Erythroblast (primary cell): ENCODE measurements around the gene RNU7-1.

Experiments used
- GATA1 ChIP-seq: IDR thresholded peaks from 2 replicates; pipeline ENCODE4 v1.6.1; 2011; ENCODE audit warnings: low read depth, mild to moderate bottlenecking, control low read depth, low read length, moderate library complexity
- POLR2A ChIP-seq: IDR thresholded peaks from 2 replicates; pipeline ENCODE4 v1.6.1; 2011; ENCODE audit warnings: mild to moderate bottlenecking, low read length

- TF ChIP-seq POLR2A, result peak; percentile 26
- no peak for TF ChIP-seq GATA1
Observed at GRCh38 chr12:6975297-6976032, 31.8 kb downstream of the RNU7-1 start.
